Suppressor macrophage (primary cell): ENCODE results near the gene CRKL.

ENCODE experiments used
- DNase-seq, 4 experiments: peaks; one replicate each; pipeline ENCODE4 v3.0.0-alpha.2; 2020 to 2022

CRKL gene

GRCh38 chr22:20952544-20953341 lies 35.5 kb downstream of the CRKL start:
- DNase-seq = no peak

GRCh38 chr22:20953342-20953608 lies 36.1 kb downstream of the CRKL start:
- no peak for DNase-seq

- peak in 3 of 4 experiments; percentile 28 to 49 (median 36) for DNase-seq
Measured at GRCh38 chr22:20953668-20954500, 36.7 kb downstream of the CRKL start.

- no peak for DNase-seq
Measured at GRCh38 chr22:20955548-20955947, 38.3 kb downstream of the CRKL start.

GRCh38 chr22:20956258-20957101 lies 39.3 kb downstream of the CRKL start:
- DNase-seq = peak; percentile 18 to 74 (median 42)

GRCh38 chr22:20957102-20957682 lies 40.0 kb downstream of the CRKL start:
- peak in 3 of 4 experiments; percentile 21 to 79 (median 60) for DNase-seq

GRCh38 chr22:20957683-20958431 lies 40.6 kb downstream of the CRKL start:
- DNase-seq = peak; percentile 55 to 81 (median 68)

- no peak for DNase-seq
Measured at GRCh38 chr22:20959578-20960461, 42.6 kb downstream of the CRKL start.

GRCh38 chr22:20960609-20961008 lies 43.4 kb downstream of the CRKL start:
- DNase-seq = no peak

- no peak for DNase-seq
Measured at GRCh38 chr22:20962491-20962945, 45.3 kb downstream of the CRKL start.

- DNase-seq = no peak
Measured at GRCh38 chr22:20963201-20964052, 46.2 kb downstream of the CRKL start.

- no peak for DNase-seq
Measured at GRCh38 chr22:20964090-20964798, 47.0 kb downstream of the CRKL start.

GRCh38 chr22:20964799-20965103 lies 47.5 kb downstream of the CRKL start:
- no peak for DNase-seq

GRCh38 chr22:20965104-20965887 lies 48.1 kb downstream of the CRKL start:
- DNase-seq = no peak

GRCh38 chr22:20965888-20966855 lies 49.0 kb downstream of the CRKL start:
- no peak for DNase-seq

GRCh38 chr22:20966883-20967696 lies 49.9 kb downstream of the CRKL start, which contains the start of gene AIFM3:
Gene AIFM3 (plus strand): TSS chr22:20967255. CDS start chr22:20967945, 690 bp downstream.
- peak in 2 of 4 experiments; percentile 18 to 43 for DNase-seq
